WI38 (cell line): Measurements from ENCODE around the gene CELF4.

Source experiments
- H3K4me3 ChIP-seq: 2 replicates; pipeline ENCODE4 v1.5.1; 2011; ENCODE audit warnings: low read depth, mild to moderate bottlenecking, control low read depth, low read length
- TF ChIP-seq, protein P1 (sequence below): IDR thresholded peaks from 2 replicates; pipeline ENCODE4 v1.5.1; 2012; ENCODE audit warnings: low read depth, mild to moderate bottlenecking, control low read depth, low read length

Gene CELF4

DNA sequence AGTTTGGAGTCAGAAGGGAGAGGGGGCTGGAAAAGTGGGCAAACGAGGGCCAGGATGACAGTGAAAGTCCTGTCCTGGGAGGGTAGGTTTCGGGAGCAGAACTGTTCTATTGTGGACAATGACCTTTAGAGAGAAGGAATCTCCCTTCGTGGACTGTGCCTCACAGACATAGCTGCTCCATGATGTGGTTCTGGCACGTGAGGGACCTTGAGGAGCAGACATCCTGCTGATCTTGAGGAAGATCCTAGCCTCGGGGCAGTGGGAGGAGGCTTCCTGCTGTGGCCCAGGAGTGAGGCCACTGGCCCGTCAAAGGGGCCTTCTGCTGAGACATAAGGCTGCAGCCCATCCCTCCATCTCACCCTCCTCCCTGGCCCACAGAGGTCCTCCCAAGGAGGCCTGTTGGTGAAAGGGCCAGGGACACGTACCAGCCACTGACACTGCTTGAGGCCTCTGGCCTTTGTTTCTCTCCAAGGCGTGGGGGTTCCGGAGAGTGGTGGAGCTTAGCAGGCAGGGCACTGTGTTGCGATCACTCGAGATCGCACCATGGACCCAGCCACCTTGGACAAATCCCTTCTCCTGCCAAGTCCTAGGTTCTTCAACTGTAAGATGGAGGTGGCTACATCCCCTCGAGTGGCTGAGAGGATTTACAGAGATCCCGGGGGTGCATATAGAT, 167.2 kb downstream of the CELF4 start:
- H3K4me3 ChIP-seq = no peak overlapping the region
- TF ChIP-seq, protein P1, sequence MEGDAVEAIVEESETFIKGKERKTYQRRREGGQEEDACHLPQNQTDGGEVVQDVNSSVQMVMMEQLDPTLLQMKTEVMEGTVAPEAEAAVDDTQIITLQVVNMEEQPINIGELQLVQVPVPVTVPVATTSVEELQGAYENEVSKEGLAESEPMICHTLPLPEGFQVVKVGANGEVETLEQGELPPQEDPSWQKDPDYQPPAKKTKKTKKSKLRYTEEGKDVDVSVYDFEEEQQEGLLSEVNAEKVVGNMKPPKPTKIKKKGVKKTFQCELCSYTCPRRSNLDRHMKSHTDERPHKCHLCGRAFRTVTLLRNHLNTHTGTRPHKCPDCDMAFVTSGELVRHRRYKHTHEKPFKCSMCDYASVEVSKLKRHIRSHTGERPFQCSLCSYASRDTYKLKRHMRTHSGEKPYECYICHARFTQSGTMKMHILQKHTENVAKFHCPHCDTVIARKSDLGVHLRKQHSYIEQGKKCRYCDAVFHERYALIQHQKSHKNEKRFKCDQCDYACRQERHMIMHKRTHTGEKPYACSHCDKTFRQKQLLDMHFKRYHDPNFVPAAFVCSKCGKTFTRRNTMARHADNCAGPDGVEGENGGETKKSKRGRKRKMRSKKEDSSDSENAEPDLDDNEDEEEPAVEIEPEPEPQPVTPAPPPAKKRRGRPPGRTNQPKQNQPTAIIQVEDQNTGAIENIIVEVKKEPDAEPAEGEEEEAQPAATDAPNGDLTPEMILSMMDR = no peak

DNA sequence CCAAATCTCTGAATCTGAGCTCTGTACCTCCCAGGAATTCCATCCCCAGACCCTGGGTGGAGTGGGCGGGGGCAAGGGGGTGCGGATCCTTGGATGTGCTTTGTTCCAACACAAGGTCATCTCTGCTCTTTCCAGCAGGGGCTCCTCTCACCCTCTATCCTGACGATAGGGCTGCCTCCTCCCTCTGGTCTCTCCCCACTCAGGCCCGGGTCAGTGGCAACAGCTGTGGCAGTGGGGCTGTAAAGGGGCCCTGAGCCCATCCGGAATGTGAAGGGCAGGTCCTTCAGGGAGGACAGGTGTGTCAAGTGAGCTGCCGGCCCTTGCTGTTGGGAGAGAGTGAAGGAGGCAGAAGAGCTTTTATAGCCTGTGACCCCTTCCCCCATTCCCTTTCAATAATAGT, 167.8 kb downstream of the CELF4 start:
- H3K4me3 ChIP-seq = no peak overlapping the region
- TF ChIP-seq, protein P1 = no peak

DNA sequence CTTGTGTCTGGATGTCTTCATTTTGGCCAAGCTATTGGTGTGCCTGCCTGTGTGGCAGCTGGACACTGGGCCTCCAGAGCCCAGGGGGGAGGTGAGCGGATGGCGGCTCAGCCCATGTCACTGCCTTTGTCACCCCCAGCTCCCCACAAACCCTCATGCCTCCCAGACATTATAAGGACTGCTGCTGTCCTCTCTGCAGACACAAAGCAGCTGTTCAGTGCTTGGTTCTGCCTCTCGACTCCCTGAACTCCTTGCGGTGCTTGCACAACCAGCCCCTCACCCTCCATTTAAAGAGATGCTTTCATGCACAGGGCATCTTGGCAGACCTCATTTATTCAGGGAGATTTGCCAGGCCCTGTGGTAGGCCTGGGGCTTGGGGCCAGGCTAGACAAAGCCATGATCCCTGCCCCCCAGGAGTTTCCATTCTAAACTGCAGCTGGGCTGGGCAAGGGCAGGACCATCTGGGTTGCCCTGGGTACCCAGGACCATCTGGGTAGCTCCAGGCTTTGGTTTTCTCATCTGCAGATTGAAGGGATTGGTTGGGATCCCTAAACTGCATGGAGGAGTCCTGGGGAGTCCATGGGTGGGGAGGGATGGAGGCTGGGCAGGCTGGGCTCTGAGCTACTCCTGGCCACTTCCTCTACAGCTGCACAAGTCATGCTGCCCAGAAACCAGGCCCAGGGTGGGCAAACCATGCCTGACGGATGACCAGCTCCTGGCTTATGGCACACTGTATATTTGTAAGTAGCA, 168.5 kb downstream of the CELF4 start:
- TF ChIP-seq, protein P1 = no peak
- H3K4me3 ChIP-seq = no peak overlapping the region

DNA sequence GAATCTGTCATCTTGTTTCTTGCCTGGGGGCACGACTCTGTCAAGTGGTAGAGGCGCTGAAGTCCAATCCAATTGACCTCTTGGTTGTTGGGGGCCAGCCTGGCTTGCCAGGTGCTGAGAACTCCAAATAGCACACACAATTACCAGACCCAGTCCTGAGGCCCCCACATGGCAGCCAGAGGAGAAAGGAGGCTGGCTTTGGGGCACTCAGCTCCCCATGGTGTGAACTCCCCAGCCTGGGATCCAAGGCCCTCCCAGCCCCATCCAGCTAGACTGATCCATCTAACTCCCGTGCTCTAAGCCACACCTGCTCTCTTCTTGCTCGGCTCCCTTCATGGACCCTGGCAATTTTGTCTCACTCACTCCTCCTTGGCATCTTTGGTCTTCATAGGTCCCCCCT, 170.0 kb downstream of the CELF4 start:
- TF ChIP-seq, protein P1 = no peak
- no peak overlapping the region for H3K4me3 ChIP-seq

DNA sequence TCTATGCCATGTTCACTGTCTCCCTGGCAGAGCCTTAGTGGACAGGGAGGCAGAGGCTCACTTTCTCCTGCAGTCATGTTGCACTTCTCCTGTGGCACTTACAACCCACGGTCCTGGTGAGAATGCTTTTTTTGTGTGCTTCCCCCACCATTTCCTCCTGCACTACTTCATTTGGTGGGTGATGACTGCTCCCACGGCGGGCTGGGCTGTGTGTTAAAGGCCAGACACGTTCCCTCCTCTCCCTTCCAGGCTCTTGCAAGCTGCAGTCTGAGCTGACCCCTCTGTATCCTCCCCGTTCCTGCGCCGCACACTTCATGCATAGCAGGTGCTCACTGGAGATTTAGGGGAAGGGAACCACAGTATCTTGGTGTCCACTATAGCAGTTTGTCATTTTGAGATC, 170.5 kb downstream of the CELF4 start:
- TF ChIP-seq, protein P1 = no peak
- H3K4me3 ChIP-seq = no peak overlapping the region

DNA sequence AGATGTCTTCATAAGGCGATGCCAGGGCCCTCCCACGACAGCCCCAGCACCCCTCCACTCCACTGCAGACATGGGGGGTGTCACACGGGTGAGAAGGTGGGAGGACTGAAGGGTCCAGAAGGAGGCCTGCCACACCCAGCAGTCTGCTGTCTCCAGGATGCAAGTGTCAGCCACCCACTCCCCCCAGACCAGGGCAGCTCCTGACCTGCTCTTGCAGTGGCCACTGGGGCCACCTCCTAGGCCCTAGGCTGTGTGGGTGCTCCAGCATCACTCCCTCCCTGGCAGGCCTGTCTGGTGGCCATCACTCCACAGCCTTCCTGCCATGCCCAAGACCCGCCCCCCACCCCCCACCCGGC, 171.0 kb downstream of the CELF4 start:
- TF ChIP-seq, protein P1 = no peak
- no peak overlapping the region for H3K4me3 ChIP-seq

DNA sequence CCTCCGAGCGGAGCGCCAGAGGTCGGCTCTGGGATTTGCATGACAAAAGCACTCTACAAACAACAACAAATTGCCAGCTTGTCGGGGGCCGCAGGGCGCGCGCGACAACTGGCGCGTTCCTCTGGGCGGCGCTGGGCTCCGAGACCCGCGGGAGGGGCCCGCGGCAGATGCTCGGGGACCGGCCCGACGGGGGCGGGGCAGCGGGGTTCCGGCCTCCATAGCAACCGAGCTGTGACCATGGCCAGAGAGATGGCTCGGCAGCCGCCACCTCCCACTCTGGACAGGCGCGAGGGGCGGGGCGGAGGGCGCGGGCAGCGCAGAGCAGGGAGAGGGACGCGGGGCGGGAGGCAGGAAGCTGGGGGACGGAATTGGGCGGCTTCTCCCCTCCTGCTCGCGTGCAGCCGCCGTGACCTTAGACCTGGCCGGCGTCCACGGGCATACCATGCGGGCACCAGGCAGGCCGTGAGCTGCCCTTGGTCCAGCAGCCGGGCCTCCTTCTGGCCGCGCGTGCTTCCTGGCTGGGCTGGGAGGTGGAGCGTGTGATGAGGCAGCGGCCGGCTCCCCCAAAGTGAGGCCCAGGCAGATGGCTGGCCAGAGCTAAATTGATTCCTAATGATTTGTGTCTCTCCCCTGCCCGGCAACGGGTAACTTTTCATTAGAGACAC, 171.5 kb downstream of the CELF4 start:
- TF ChIP-seq, protein P1 = no peak
- peak overlapping the region; percentile 44 for H3K4me3 ChIP-seq
